HepG2 (cell line): ENCODE measurements around the gene KIZ. TPM values are rescaled to one million over a fixed set of nuclear protein-coding genes. Genes with fewer than 3 reads are reported as not detected.

Experiments used
- ARID5B ChIP-seq: IDR thresholded peaks from 2 replicates; pipeline ENCODE4 v1.4.0; 2020; ENCODE audit warnings: mild to moderate bottlenecking, missing genetic modification reagents
- BRF2 ChIP-seq: sonication (generic); formaldehyde crosslinking; IDR thresholded peaks from 2 replicates; pipeline ENCODE4 v1.8.1; 2022; ENCODE audit warnings: mild to moderate bottlenecking, missing genetic modification reagents
- CHCHD3 ChIP-seq: sonication (generic); formaldehyde crosslinking; IDR thresholded peaks from 2 replicates; pipeline ENCODE4 v1.8.0; 2022; ENCODE audit warnings: mild to moderate bottlenecking, missing genetic modification reagents, moderate library complexity
- EP300 ChIP-seq, 3 experiments: sonication (generic) in 1 of 3; formaldehyde crosslinking in 1 of 3; IDR thresholded peaks; 2 replicates each; pipeline versions ENCODE4 v1.5.1 to v1.6.1; 2011 to 2020; ENCODE audit warnings: low read depth in 2 of 3, low read length in 2 of 3, borderline replicate concordance in 1 of 3, improper control_type of control experiment in 1 of 3, mild to moderate bottlenecking in 1 of 3, missing genetic modification reagents in 1 of 3, moderate library complexity in 1 of 3
- GATA4 ChIP-seq: sonication (generic); IDR thresholded peaks from 2 replicates; pipeline ENCODE4 v1.6.1; 2016; ENCODE audit warnings: antibody characterized with exemption, low read depth, borderline replicate concordance
- IRX3 ChIP-seq: sonication (generic); formaldehyde crosslinking; IDR thresholded peaks from 2 replicates; pipeline ENCODE4 v1.8.1; 2023; ENCODE audit warnings: mild to moderate bottlenecking, low read depth, missing genetic modification reagents, borderline replicate concordance
- MAZ ChIP-seq, 2 experiments: sonication (generic) in 1 of 2; formaldehyde crosslinking in 1 of 2; IDR thresholded peaks; 2 replicates each; pipeline versions ENCODE4 v1.5.0 to v1.6.1; 2012 to 2020; ENCODE audit warnings: low read depth in 2 of 2, mild to moderate bottlenecking in 2 of 2, borderline replicate concordance in 1 of 2, improper control_type of control experiment in 1 of 2, low read length in 1 of 2, missing genetic modification reagents in 1 of 2, moderate library complexity in 1 of 2
- PATZ1 ChIP-seq: sonication (generic); formaldehyde crosslinking; IDR thresholded peaks from 2 replicates; pipeline ENCODE4 v1.4.0; 2020; ENCODE audit warnings: missing genetic modification reagents
- PREB ChIP-seq: sonication (generic); formaldehyde crosslinking; IDR thresholded peaks from 2 replicates; pipeline ENCODE4 v1.4.0; 2020; ENCODE audit warnings: missing genetic modification reagents
- ZBTB33 ChIP-seq: sonication (generic); formaldehyde crosslinking; IDR thresholded peaks from 2 replicates; pipeline ENCODE4 v1.4.0; 2020; ENCODE audit warnings: missing genetic modification reagents
- ZFP36L2 ChIP-seq: sonication (generic); formaldehyde crosslinking; IDR thresholded peaks from 2 replicates; pipeline ENCODE4 v1.4.0; 2020; ENCODE audit warnings: missing genetic modification reagents
- ZNF160 ChIP-seq: sonication (generic); formaldehyde crosslinking; IDR thresholded peaks from 2 replicates; pipeline ENCODE4 v1.8.0; 2022; ENCODE audit warnings: mild to moderate bottlenecking, inconsistent platforms, missing genetic modification reagents
- ZNF44 ChIP-seq: sonication (generic); formaldehyde crosslinking; IDR thresholded peaks from 2 replicates; pipeline ENCODE4 v1.5.1; 2020; ENCODE audit warnings: mild to moderate bottlenecking, missing genetic modification reagents
- ZNF530 ChIP-seq: sonication (generic); formaldehyde crosslinking; IDR thresholded peaks from 2 replicates; pipeline ENCODE4 v1.5.0; 2020; ENCODE audit warnings: low read depth, mild to moderate bottlenecking, missing genetic modification reagents
- ZNF547 ChIP-seq: sonication (generic); formaldehyde crosslinking; IDR thresholded peaks from 2 replicates; pipeline ENCODE4 v1.5.1; 2020; ENCODE audit warnings: mild to moderate bottlenecking, missing genetic modification reagents
- ZNF589 ChIP-seq: sonication (generic); formaldehyde crosslinking; conservative IDR thresholded peaks from 2 replicates; pipeline ENCODE4 v1.8.0; 2022; ENCODE audit warnings: mild to moderate bottlenecking, moderate library complexity, missing genetic modification reagents
- ZNF713 ChIP-seq: sonication (generic); formaldehyde crosslinking; IDR thresholded peaks from 2 replicates; pipeline ENCODE4 v1.4.0; 2020; ENCODE audit warnings: mild to moderate bottlenecking, missing genetic modification reagents
- ZNF749 ChIP-seq: sonication (generic); formaldehyde crosslinking; IDR thresholded peaks from 2 replicates; pipeline ENCODE4 v1.8.0; 2022; ENCODE audit warnings: mild to moderate bottlenecking, missing genetic modification reagents, moderate library complexity, borderline replicate concordance
- ZNF780A ChIP-seq: sonication (generic); formaldehyde crosslinking; IDR thresholded peaks from 2 replicates; pipeline ENCODE4 v1.8.0; 2022; ENCODE audit warnings: mild to moderate bottlenecking, missing genetic modification reagents, moderate library complexity
- polyA plus RNA-seq, 8 experiments: library from polyadenylated mRNA; depleted of rRNA in 3 of 8; stranded (reverse) in 7 of 8; unstranded in 1 of 8; fragments of >200 nt; fragmentation: Illumina TruSeq in 4 of 8; extraction: Trizol in 4 of 8; gene quantifications; 2 replicates each; pipeline versions ENCODE4 v1.2.1 to v1.2.3, GENCODE V29; 2011 to 2016; ENCODE audit warnings: low read depth in 4 of 8, missing spikeins in 1 of 8, mixed read lengths in 1 of 8; ENCODE audit not compliant: insufficient read depth in 1 of 8
- total RNA-seq, 5 experiments: library from RNA; depleted of rRNA; stranded (reverse); fragments of >200 nt; fragmentation: Illumina TruSeq; extraction: Trizol; gene quantifications; 2 replicates each; pipeline ENCODE4 v1.2.3, GENCODE V29; 2016; ENCODE audit warnings: low read depth in 1 of 5

The KIZ gene
- total and polyA plus RNA-seq, 2 of the 13 experiments (the other 11 are each of a cell fraction or from before 2014, with no cell fraction given) = 46.3 to 114 TPM

- TF ChIP-seq ZNF160 (CRISPR knock-in tag) (no peak), GATA4 (no peak), ZNF780A (CRISPR knock-in tag) (no peak), PREB (CRISPR knock-in tag) (no peak), EP300 (IDR thresholded peaks at IDR 0.05; ENCODE audit: low read depth in 2 of 2, low read length in 2 of 2) (peak; percentile 17 to 70; a peak in 3 of 4 replicates), EP300 (CRISPR knock-in tag; IDR thresholded peaks at IDR 0.05; ENCODE audit: borderline replicate concordance) (no peak), PATZ1 (CRISPR knock-in tag) (peak; percentile 40; the same call in 1 of the 2 replicates), BRF2 (CRISPR knock-in tag) (no peak), ZBTB33 (CRISPR knock-in tag) (no peak), CHCHD3 (CRISPR knock-in tag) (no peak), ZNF530 (no peak), MAZ (IDR thresholded peaks at IDR 0.05; ENCODE audit: borderline replicate concordance, low read depth, low read length) (no peak), MAZ (CRISPR knock-in tag; IDR thresholded peaks at IDR 0.05; ENCODE audit: low read depth) (no peak), ZNF749 (CRISPR knock-in tag) (no peak), ZNF713 (no peak), ARID5B (CRISPR knock-in tag) (peak; percentile 94), IRX3 (no peak), ZNF44 (CRISPR knock-in tag) (no peak), ZFP36L2 (CRISPR knock-in tag) (no peak), ZNF589 (CRISPR knock-in tag) (no peak), ZNF547 (CRISPR knock-in tag) (no peak)
These were observed 154.7 kb downstream of the KIZ start (continued) for GRCh38 chr20:21280522-21281016.
